Testis (tissue), 3 donors: ENCODE data around the gene CDX2. TPM values are rescaled to one million over a fixed set of nuclear protein-coding genes. Genes with fewer than 3 reads are reported as not detected.

Source experiments
- DNase-seq: peaks from one replicate; pipeline ENCODE4 v3.0.0-alpha.2; 2019
- H3K27ac ChIP-seq, 2 donors: fragments of 200-600 bp; sonication (generic); one replicate each; pipeline ENCODE4 v1.5.1; 2019
- H3K27me3 ChIP-seq: fragments of 200-600 bp; sonication (generic); one replicate; pipeline ENCODE4 v1.5.1; 2019
- H3K36me3 ChIP-seq: fragments of 200-600 bp; sonication (generic); one replicate; pipeline ENCODE4 v1.5.1; 2017; ENCODE audit warnings: low read depth; ENCODE audit errors: missing control alignments
- H3K4me1 ChIP-seq: fragments of 200-600 bp; sonication (generic); one replicate; pipeline ENCODE4 v1.5.1; 2019
- H3K4me3 ChIP-seq, 2 donors: fragments of 200-600 bp; sonication (generic); one replicate each; pipeline ENCODE4 v1.5.1; 2017 to 2019
- H3K9me3 ChIP-seq: fragments of 200-600 bp; sonication (generic); one replicate; pipeline ENCODE4 v1.5.1; 2017
- CTCF ChIP-seq, 3 experiments: fragments of 450-650 bp in 2 of 3; fragments of 200-600 bp in 1 of 3; sonication (generic) in 1 of 3; IDR thresholded peaks; one replicate each; pipeline ENCODE4 v1.5.1; 2016 to 2019; ENCODE audit warnings: antibody characterized with exemption in 3 of 3, mild to moderate bottlenecking in 2 of 3, moderate library complexity in 1 of 3
- POLR2A ChIP-seq: fragments of 450-650 bp; IDR thresholded peaks from one replicate; pipeline ENCODE4 v1.6.1; 2017; ENCODE audit warnings: antibody characterized with exemption, mild to moderate bottlenecking, moderate library complexity
- WGBS, 2 donors: methylation state at CpG; one replicate each; pipeline ENCODE4 v1.1.5; 2018; 5-methylcytosine and 5-hydroxymethylcytosine counted together
- intact Hi-C: fragments of 100-400 bp; cut with DNase I; formaldehyde crosslinking; loops from one replicate; pipeline ENCODE4 v1.15.1; 2023; ENCODE audit warnings: low total_unique reads
- polyA plus RNA-seq: library from polyadenylated mRNA; stranded (reverse); fragments of 350-450 nt; fragmentation: Illumina TruSeq; extraction: RNeasy Lipid Tissue Mini Kit (QIAGEN cat#74804); gene quantifications from one replicate; pipeline ENCODE4 v1.2.3, GENCODE V29; 2014; ENCODE audit warnings: low read depth, low replicate concordance; ENCODE audit not compliant: insufficient read depth
- total RNA-seq, 2 donors: library from RNA; depleted of rRNA; stranded (reverse); fragments of >200 nt; gene quantifications; one replicate each; pipeline ENCODE4 v1.2.3, GENCODE V29; 2016

The CDX2 gene
- total and polyA plus RNA-seq, 3 donors from 2014 or later: 0.06 to 0.08 TPM; not detected in 1

GRCh38 chr13:27926644-27927434 lies 42.3 kb downstream of the CDX2 start:
- 2 to 5% methylated on average over 35 of the region's 35 CpGs for WGBS, 2 donors
- no peak for DNase-seq
- no peaks in the 10 kb centered on the region for H3K36me3 ChIP-seq
- no peaks in the 10 kb centered on the region for H3K27me3 ChIP-seq
- peaks cover 4% of the 10 kb centered on the region for H3K4me1 ChIP-seq
- no peak overlapping the region for H3K4me3 ChIP-seq
- no peaks in the 10 kb centered on the region for H3K9me3 ChIP-seq
- H3K27ac ChIP-seq: no peak overlapping the region
- TF ChIP-seq POLR2A: no peak
- no peak for TF ChIP-seq CTCF (IDR thresholded peaks at IDR 0.05)
- intact Hi-C loops: no loop called here

GRCh38 chr13:27925220-27925991 lies 43.7 kb downstream of the CDX2 start:
- TF ChIP-seq POLR2A: no peak
- TF ChIP-seq CTCF (IDR thresholded peaks at IDR 0.05): no peak
- Histone ChIP-seq H3K27me3 (no peaks in the 10 kb centered on the region), H3K9me3 (no peaks in the 10 kb centered on the region), H3K27ac (no peak overlapping the region), H3K36me3 (no peaks in the 10 kb centered on the region), H3K4me1 (peaks cover 11% of the 10 kb centered on the region), H3K4me3 (no peak overlapping the region)
- DNase-seq: no peak
- WGBS, 2 donors: 17 to 18% methylated on average over 9 of the region's 9 CpGs
- intact Hi-C loops: no loop called here

GRCh38 chr13:27924529-27925141 lies 44.5 kb downstream of the CDX2 start:
- Histone ChIP-seq H3K36me3 (no peaks in the 10 kb centered on the region), H3K27ac (no peak overlapping the region), H3K27me3 (no peaks in the 10 kb centered on the region), H3K9me3 (no peaks in the 10 kb centered on the region), H3K4me3 (peak overlapping the region; percentile 2 to 4), H3K4me1 (peaks cover 17% of the 10 kb centered on the region)
- TF ChIP-seq CTCF (IDR thresholded peaks at IDR 0.05): no peak
- TF ChIP-seq POLR2A: no peak
- 2% methylated on average over 18 to 25 of the region's 46 CpGs for WGBS, 2 donors
- intact Hi-C loops: no loop called here
- DNase-seq: no peak

- peaks cover 17% of the 10 kb centered on the region for H3K4me1 ChIP-seq
- no peak overlapping the region for H3K27ac ChIP-seq
- intact Hi-C loops: no loop called here
- H3K9me3 ChIP-seq: no peaks in the 10 kb centered on the region
- no peaks in the 10 kb centered on the region for H3K27me3 ChIP-seq
- no peak for TF ChIP-seq POLR2A
- TF ChIP-seq CTCF (IDR thresholded peaks at IDR 0.05): no peak
- DNase-seq: peak; percentile 40
- WGBS, 2 donors: 2 to 4% methylated on average over 19 to 48 of the region's 48 CpGs
- no peaks in the 10 kb centered on the region for H3K36me3 ChIP-seq
- H3K4me3 ChIP-seq: peak overlapping the region; percentile 2 to 4
Observed at GRCh38 chr13:27923794-27924528, 45.2 kb downstream of the CDX2 start.
